Measurements from ENCODE around the gene IDS.

Gene IDS

DNA sequence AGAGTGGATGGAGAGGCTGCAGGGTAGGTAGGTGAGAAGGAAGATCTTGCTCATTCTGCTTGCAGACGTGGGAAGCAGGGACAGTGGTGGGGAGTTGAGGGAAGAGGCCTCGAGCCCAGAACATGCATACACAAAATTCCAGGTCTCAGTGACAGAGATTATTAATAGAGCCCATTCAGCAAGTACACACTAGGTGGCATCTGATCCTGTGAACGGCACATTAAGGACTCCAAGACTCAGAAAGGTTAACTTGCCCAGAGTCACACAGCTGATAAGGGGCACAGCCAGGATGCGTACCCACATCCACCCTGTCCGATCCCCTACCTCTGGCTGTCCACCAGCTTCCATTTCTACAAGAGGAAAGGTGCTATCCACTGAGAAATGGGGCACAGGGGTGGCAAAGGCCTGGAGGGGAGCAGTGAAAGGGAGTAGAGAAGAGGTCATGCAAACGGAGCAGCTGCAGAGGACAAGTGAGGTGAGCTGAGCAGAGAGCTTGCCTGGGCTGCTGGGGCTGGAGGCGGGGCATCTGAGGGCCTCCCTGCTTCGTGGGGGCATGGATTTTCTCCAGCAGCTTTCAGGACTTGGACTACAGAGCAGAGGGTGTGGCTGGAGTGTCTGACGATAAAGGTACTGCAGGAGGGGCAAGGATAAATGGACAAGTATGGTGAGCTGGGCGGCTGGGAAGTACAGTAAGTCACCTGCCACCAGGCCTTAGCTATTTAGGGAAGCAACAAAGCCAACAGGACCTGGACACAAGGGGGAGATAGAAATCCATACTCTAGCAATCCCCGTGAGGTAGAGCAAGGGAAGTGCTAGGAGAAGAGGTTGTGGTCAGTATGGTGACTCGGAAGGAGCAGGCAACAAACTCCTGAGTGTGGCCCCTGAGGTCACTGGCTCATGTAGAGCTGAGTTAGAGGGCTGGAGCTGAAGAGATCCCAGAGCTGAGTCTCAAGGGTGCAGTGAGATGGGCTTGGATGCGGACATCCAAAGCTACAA is 11.2 kb downstream of the IDS start:
- no peak for TF ChIP-seq FOXM1 (IDR thresholded peaks at IDR 0.05; ENCODE audit: borderline replicate concordance, low read depth)
- no peak for TF ChIP-seq TCF12 (IDR thresholded peaks at IDR 0.05; ENCODE audit: low read depth)
- no peak for TF ChIP-seq ZBTB7A (IDR thresholded peaks at IDR 0.05; ENCODE audit: low read depth)
- TF ChIP-seq EP300 (IDR thresholded peaks at IDR 0.05; ENCODE audit: borderline replicate concordance), result no peak
- TF ChIP-seq YY1 (IDR thresholded peaks at IDR 0.05; ENCODE audit: low read depth), result no peak
- no peak for TF ChIP-seq MAX (IDR thresholded peaks at IDR 0.05)
- TF ChIP-seq TEAD4 (IDR thresholded peaks at IDR 0.05), result no peak
- TF ChIP-seq REST (IDR thresholded peaks at IDR 0.05; ENCODE audit: low read depth), result no peak
- TF ChIP-seq CEBPB (IDR thresholded peaks at IDR 0.05), result no peak
- no peak for TF ChIP-seq TAF1 (IDR thresholded peaks at IDR 0.05; ENCODE audit: low read depth)
- no peak for TF ChIP-seq NFIC (IDR thresholded peaks at IDR 0.05)
- TF ChIP-seq, protein P1, sequence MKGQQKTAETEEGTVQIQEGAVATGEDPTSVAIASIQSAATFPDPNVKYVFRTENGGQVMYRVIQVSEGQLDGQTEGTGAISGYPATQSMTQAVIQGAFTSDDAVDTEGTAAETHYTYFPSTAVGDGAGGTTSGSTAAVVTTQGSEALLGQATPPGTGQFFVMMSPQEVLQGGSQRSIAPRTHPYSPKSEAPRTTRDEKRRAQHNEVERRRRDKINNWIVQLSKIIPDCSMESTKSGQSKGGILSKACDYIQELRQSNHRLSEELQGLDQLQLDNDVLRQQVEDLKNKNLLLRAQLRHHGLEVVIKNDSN (IDR thresholded peaks at IDR 0.05), result no peak
- no peak for TF ChIP-seq RAD21 (IDR thresholded peaks at IDR 0.05; ENCODE audit: low read depth)
- no peak for TF ChIP-seq EGR1 (IDR thresholded peaks at IDR 0.05)
- no peak for TF ChIP-seq CREB1 (IDR thresholded peaks at IDR 0.05; ENCODE audit: low read depth)

DNA sequence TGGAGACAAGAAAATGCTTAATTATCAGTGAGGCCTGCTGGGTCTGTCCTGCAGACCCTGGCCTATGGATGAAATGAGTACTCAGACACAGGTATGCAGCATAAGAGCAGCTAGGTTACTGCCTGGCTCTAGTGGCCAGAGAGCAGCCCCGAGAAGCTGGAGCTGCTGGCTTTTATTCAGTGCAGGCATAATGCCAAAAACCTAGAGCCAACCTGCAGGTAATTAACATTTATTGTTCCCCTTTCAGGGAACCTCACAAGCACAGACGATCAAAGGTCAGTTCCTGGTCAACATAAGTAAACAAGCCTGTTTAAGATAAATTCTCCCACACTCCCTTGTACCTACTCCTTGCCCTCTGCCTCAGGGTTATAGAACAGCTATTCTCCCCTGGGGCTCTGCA is 13.3 kb downstream of the IDS start:
- TF ChIP-seq MAX (IDR thresholded peaks at IDR 0.05) (no peak), CEBPB (IDR thresholded peaks at IDR 0.05) (no peak), NFIC (IDR thresholded peaks at IDR 0.05) (no peak), TEAD4 (IDR thresholded peaks at IDR 0.05) (no peak), RAD21 (IDR thresholded peaks at IDR 0.05; ENCODE audit: low read depth) (no peak), EGR1 (IDR thresholded peaks at IDR 0.05) (no peak), TAF1 (IDR thresholded peaks at IDR 0.05; ENCODE audit: low read depth) (no peak), REST (IDR thresholded peaks at IDR 0.05; ENCODE audit: low read depth) (no peak), YY1 (IDR thresholded peaks at IDR 0.05; ENCODE audit: low read depth) (no peak), TCF12 (IDR thresholded peaks at IDR 0.05; ENCODE audit: low read depth) (no peak), CREB1 (IDR thresholded peaks at IDR 0.05; ENCODE audit: low read depth) (no peak), FOXM1 (IDR thresholded peaks at IDR 0.05; ENCODE audit: borderline replicate concordance, low read depth) (no peak), ZBTB7A (IDR thresholded peaks at IDR 0.05; ENCODE audit: low read depth) (no peak), EP300 (IDR thresholded peaks at IDR 0.05; ENCODE audit: borderline replicate concordance) (no peak)
- TF ChIP-seq, protein P1 (IDR thresholded peaks at IDR 0.05), result no peak

- TF ChIP-seq EGR1 (IDR thresholded peaks at IDR 0.05) (no peak), YY1 (IDR thresholded peaks at IDR 0.05; ENCODE audit: low read depth) (no peak), CREB1 (IDR thresholded peaks at IDR 0.05; ENCODE audit: low read depth) (no peak), REST (IDR thresholded peaks at IDR 0.05; ENCODE audit: low read depth) (no peak)
Measured at GRCh38 chrX:149490100-149490499, 15.0 kb downstream of the IDS start.

DNA sequence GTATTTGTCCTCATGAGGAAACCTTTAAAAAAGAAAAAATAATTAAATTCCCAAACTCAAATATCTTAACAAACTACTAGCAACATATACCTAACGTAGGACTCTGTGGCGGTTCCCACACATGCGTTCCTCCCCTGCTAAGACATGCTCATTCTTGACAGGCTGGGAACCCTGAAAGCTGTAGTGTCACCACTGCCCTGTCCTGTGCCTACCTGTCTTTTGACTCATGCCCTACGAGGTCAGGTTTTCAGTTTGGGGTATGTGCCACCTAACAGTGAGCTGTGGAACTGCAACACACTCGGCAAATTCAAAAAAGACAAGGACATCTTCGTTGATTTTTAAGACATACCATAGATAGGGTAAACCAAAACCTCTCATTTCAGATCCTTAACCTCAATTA is 17.8 kb downstream of the IDS start:
- TF ChIP-seq NFIC (IDR thresholded peaks at IDR 0.05) (no peak), ZBTB7A (IDR thresholded peaks at IDR 0.05; ENCODE audit: low read depth) (no peak), EP300 (IDR thresholded peaks at IDR 0.05; ENCODE audit: borderline replicate concordance) (no peak), TAF1 (IDR thresholded peaks at IDR 0.05; ENCODE audit: low read depth) (no peak), CREB1 (IDR thresholded peaks at IDR 0.05; ENCODE audit: low read depth) (no peak), TCF12 (IDR thresholded peaks at IDR 0.05; ENCODE audit: low read depth) (no peak), FOXM1 (IDR thresholded peaks at IDR 0.05; ENCODE audit: borderline replicate concordance, low read depth) (no peak), EGR1 (IDR thresholded peaks at IDR 0.05) (no peak), REST (IDR thresholded peaks at IDR 0.05; ENCODE audit: low read depth) (no peak), MAX (IDR thresholded peaks at IDR 0.05) (no peak), CEBPB (IDR thresholded peaks at IDR 0.05) (no peak), TEAD4 (IDR thresholded peaks at IDR 0.05) (no peak)

All from Ishikawa (cell line).